HG02588 (cell line): ENCODE measurements around the gene UNC13D.
"Not testable (repeated sequence)": the region's sequence is repeated elsewhere in the genome, so short reads cannot be mapped to it uniquely, and the experiment has no call there.

Experiments
- ATAC-seq: cut with Tn5 transposase; IDR thresholded peaks from one replicate; pipeline ENCODE4 v1.9.1; 2021; ENCODE audit warnings: mild to moderate bottlenecking, moderate library complexity; ENCODE audit not compliant: unreplicated experiment

The UNC13D gene

GRCh38 chr17:75807861-75808260 is 36.3 kb downstream of the UNC13D start:
- no peak for ATAC-seq

GRCh38 chr17:75806822-75807500 is 37.2 kb downstream of the UNC13D start:
- ATAC-seq = no peak

GRCh38 chr17:75803883-75804282 is 40.3 kb downstream of the UNC13D start:
- no peak for ATAC-seq

GRCh38 chr17:75799402-75799801 is 44.8 kb downstream of the UNC13D start:
- no peak for ATAC-seq

- no peak for ATAC-seq
Measured at GRCh38 chr17:75795820-75796607, 48.2 kb downstream of the UNC13D start.

- ATAC-seq = no peak
Measured at GRCh38 chr17:75793460-75793859, 50.7 kb downstream of the UNC13D start.

GRCh38 chr17:75791254-75791653 is 53.0 kb downstream of the UNC13D start:
- no peak for ATAC-seq

GRCh38 chr17:75785016-75785890 is 59.0 kb downstream of the UNC13D start:
- ATAC-seq = peak; percentile 68

GRCh38 chr17:75784473-75785015 is 59.7 kb downstream of the UNC13D start, which contains the start of gene UNK:
UNK (plus strand) TSS chr17:75784806; CDS start chr17:75784881, 75 bp downstream.
- peak; percentile 45 for ATAC-seq

- peak; percentile 2 for ATAC-seq
Measured at GRCh38 chr17:75783803-75784472, 60.3 kb downstream of the UNC13D start.

GRCh38 chr17:75783069-75783783 is 61.0 kb downstream of the UNC13D start:
- ATAC-seq = no peak

GRCh38 chr17:75779987-75780889 is 64.0 kb downstream of the UNC13D start:
- ATAC-seq = no peak

- peak; percentile 55 for ATAC-seq
Measured at GRCh38 chr17:75779250-75779986, 64.8 kb downstream of the UNC13D start.

- ATAC-seq = peak; percentile 13
Measured at GRCh38 chr17:75778861-75779249, 65.3 kb downstream of the UNC13D start.

GRCh38 chr17:75778066-75778860 is 65.9 kb downstream of the UNC13D start:
- ATAC-seq = not testable (repeated sequence)

- ATAC-seq = no peak
Measured at GRCh38 chr17:75777296-75777922, 66.8 kb downstream of the UNC13D start.
